Measurements from ENCODE around the gene KCNMB2.

Gene KCNMB2

DNA sequence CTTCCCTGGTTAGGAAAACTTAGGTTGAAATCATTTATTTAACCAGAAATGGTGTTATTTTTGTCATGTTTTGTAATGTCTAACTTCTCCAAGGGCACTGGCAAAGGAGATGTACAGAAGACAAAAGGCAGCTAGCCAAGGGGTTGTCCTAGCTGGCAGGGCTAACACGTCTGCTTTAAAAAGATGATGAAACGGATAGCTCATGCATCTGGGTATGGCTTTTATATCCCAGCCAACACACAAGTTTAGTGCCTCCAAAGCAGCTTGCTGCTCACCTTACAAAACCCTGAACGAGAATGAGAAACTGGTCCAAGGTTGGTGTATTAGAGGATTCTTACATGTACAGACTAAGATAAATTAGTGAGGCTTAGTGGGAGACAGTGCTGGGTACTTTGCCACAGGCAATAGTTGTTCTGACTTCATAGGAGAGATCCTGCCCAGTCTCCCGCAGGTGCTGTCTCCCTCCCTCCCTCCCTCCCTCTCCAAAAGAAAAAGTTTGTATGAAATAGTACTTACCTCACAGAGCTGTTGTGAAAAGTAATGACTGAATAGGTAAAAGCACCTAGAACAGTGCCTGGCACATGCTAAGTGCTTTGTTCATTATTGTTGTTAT lies 47.8 kb downstream of the KCNMB2 start:
- DNase-seq: no peak

DNA sequence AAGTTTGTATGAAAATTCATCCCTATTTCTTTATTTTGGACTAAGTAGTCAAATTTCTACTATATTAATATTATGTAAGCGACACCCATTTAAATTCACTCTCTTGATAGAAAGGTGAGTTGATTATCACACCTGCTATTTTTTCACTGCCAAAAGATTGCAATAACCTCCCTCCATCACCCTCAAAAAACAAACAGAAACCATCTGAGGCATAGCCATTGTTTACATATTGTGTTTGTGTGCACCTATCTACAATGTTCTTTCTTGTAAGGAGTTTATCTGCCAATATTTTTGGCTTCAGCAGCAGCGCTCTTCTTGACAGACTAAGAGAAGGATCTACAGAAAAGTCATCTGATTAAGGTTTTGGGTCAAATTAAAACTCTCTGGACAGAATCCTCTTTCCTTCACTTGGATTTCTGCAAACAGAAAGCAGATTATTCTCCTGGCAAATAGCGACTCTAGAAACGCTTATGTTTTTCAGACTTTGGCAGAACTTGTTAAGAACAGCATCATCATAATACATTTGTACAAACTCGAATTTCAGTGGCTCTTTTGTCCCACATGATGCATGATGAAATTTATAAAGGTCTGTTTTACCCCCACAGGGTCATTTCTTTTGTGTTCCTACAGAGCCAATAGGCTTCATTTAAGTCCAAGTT lies 48.6 kb downstream of the KCNMB2 start:
- DNase-seq: no peak

- DNase-seq: no peak
Observed at GRCh38 chr3:178585454-178585853, 49.2 kb downstream of the KCNMB2 start.

- DNase-seq: no peak
Observed at GRCh38 chr3:178586076-178586475, 49.8 kb downstream of the KCNMB2 start.

DNA sequence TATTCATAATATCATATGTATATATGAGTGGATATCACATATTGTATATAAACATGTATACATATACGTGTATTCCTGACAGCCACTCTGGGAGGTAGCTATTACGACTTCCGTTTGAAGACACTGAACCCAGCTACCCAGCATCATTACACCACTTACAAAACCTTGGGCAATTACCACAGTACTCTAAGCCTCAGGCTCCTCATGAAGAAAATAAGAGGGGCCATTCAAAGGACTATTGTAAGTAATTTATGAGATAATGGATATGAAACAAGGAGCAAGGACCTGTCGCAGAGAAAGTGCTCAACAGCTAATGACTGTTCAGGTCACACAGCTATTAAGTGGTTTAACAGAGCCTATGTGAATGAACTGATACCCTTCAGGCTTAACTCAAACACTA lies 52.4 kb downstream of the KCNMB2 start:
- DNase-seq: no peak

- no peak for DNase-seq
Observed at GRCh38 chr3:178593786-178594185, 57.5 kb downstream of the KCNMB2 start.

DNA sequence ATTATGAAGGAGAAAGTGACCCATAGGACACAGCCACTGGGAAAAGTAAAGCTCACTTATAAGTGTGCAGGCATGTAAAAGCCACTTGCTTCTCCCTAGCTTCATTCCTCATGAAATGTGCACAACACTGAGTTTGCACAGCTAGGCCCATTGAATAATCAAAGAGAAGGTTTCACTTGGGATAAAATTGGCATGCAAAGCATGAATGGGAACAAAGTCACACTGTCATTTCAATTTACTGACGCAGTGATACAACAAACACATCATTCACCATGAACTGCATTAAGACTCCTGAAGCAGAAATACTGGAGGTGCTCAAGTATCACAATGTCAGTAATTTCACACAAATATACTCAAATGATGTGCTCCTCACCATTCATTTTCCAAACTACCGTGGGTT lies 61.1 kb downstream of the KCNMB2 start:
- no peak for DNase-seq

- DNase-seq: no peak
Observed at GRCh38 chr3:178602856-178603255, 66.6 kb downstream of the KCNMB2 start.

DNA sequence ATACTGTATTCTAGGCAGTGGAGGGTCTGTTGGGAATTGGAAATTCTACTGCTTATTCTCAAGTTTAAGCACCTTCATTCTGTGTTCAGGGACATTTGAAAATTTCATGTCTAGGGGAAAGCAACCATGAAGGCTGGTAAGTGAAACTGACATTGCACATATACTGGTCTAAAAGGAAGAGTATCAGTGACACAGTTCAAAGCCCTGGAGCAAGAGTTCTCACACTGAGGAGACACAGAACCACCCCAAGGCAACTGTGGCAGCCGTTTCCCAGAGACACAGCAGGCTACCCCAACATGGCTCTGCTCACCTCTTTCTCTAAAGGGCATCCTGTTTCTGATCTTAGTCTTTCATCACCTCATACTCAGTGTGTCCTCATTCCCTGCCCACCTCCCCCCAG lies 67.5 kb downstream of the KCNMB2 start:
- no peak for DNase-seq

- DNase-seq: no peak
Observed at GRCh38 chr3:178618197-178618596, 82.0 kb downstream of the KCNMB2 start.

DNA sequence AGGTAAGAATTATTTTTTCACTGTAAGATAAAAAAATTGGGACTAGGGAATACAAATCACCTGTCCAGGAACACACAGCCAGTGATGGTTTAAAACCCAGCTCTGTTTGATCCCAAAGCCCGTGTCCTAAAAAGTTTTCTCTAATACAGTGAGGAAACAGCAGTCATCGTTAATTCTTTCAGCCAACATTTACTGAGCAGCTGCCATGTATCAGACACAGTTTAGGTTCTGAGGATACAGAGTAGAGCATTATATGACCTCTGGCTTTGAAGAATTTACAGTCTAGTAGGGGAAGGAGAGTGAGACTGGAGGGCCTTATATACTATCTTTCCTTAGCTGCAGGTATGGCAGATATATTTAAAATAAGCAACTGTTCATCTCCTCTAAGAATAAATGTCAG lies 82.7 kb downstream of the KCNMB2 start:
- no peak for DNase-seq

DNA sequence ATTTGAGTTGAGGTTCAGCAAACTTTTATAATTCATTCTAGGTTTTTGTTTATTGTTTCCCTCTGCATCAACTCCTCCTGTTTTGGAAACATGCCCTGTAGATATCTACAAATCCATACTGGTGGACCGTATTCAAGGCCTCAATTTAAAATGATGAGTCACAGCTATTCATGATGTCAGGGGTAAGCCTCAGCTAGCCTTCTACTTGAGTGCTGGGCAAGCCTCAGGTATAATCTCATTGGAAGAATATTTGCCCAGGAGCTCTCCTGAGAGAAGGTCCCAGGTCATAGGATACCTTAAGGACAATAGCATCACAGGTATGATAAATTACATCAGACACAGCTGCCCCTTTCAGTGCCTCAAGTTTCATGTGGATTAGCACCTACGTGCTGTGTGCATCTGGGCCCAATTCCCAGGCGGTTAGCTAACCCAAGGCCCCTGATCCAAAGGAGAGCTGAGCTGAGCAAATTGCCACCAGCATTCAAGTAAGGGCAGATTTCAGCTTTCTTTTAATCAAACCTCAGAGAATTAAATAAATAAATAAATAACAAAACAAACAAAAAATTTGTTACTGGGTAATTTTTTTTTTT lies 87.5 kb downstream of the KCNMB2 start:
- no peak for DNase-seq

DNA sequence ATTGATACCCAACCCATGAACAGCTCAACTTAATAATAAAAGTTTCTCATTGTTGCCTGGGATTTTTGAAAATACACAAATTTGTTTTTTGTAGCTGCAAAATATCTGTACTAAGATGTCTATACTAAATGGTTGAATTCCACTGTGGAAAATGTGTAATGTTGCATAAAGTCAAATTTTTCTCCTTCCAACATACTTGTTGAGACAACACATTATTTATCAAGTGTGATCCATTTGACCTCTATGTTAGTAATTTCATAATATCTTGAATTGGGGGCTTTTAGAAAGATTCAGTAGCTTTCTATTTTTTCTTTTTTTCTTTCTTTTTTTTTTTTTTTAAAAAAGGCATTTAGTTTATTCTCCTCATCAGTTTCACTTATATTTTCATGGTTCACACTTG lies 88.0 kb downstream of the KCNMB2 start:
- DNase-seq: no peak

- DNase-seq: no peak
Observed at GRCh38 chr3:178625053-178625600, 88.9 kb downstream of the KCNMB2 start.

DNA sequence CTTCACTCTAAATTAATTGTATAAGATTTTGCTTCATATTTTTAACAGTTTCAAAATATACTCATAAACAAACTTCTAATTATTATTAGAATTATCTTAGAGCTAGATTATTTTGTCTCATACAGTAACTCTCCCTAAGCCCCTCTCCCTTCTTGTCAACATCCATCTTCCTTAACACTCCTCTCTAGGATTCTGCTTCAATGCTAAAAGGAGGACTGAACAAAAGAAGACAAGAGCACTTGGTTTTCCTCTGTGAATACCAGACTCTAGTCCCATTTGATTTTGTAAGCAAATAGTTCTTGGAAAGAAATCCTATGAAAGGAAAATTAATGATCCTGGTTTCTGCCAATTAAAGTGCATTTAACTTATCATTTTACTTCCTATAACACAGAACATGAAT lies 91.8 kb downstream of the KCNMB2 start:
- no peak for DNase-seq

GRCh38 chr3:178629430-178630178 lies 93.4 kb downstream of the KCNMB2 start:
- no peak for DNase-seq

GRCh38 chr3:178631950-178632349 lies 95.7 kb downstream of the KCNMB2 start:
- DNase-seq: no peak

DNA sequence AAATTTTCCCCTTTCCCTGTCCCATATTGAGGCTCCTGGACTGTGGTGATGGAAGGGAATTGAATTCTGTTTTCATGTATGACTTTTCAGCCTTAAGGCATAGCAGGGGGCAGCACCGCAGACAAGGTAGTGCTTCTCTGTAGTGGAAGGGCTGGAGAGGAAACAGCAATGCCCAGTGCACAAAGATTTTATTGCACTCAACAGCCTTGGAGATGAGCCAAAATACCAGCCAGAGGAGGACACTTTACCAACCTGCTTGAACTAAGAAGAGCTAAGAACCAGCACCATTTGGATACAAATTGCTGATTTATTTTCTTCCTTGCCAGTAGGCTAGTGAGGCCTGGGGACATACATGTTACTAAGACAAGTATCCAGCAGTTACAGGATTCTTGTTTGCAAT lies 98.7 kb downstream of the KCNMB2 start:
- no peak for DNase-seq

GRCh38 chr3:178637802-178638201 lies 101.6 kb downstream of the KCNMB2 start:
- no peak for DNase-seq

DNA sequence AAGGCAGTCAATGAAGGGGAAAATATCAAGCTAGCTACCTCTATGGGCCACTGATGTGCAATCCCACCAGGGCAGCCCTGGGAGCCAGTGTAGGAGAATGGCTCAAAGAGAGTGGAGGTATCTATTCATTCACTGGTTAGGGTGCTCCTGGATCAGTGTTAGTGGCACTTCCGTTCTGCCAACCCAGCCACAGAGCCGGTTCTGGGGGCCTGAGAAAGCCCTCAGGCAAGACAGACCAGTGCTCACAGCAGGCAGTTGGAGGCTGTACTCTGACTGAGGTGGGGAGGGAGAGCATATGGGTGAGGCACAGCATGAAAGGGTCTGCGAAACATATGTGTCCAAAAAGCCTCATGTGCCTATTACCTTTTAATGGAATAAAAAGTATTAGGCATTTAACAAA lies 109.3 kb downstream of the KCNMB2 start:
- DNase-seq: no peak

DNA sequence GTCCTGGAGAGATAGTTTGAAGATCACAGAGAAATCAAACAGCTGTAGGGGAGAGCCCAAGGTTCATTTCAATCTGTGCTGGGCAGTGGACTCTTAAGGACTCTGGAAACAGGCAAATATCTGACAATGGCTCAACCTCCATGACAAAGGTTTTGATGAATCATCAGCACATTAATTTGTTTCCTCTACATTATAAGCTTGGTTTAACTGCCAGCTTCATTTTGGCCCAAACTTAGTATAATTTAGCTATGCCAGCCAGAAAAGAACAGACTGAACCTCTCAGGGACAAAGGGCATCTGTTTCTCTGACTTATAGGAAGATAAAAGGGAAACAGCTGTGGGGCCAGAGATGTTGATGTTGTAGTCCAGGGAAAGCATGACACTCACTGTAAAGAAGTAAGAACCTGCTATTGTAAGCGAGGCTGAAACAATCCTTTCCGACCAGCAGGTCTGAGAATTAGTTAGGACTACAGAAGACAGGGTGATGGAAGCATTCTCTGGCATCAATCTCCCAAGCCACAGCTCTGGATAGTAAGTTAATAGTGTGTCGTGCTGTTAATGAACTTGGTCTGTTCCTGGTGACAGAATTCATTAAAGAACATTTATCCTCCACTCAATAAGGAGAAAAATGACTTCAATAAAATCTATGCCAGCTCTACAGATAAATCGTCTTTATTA lies 110.1 kb downstream of the KCNMB2 start:
- no peak for DNase-seq

GRCh38 chr3:178655488-178655887 lies 119.3 kb downstream of the KCNMB2 start:
- no peak for DNase-seq

- DNase-seq: no peak
Observed at GRCh38 chr3:178658694-178659325, 122.6 kb downstream of the KCNMB2 start.
